Heart left ventricle (tissue), 16 donors: ENCODE data around the gene RBMS1. TPM values are rescaled to one million over a fixed set of nuclear protein-coding genes. Genes with fewer than 3 reads are reported as not detected.
A peak's percentile ranks its signal among the peaks of the same experiment; 100 is the strongest.

Source experiments
- ATAC-seq, 4 donors: fragments of 200-7000 bp; cut with Tn5 transposase; one replicate each; pipeline ENCODE4 v1.9.1; 2020 to 2022; ENCODE audit warnings: moderate library complexity in 4 of 4, mild to moderate bottlenecking in 3 of 4, moderate number of reproducible peaks in 1 of 4
- DNase-seq, 5 donors: peaks; one replicate each; pipeline ENCODE4 v3.0.0-alpha.2; 2020
- H3K27ac ChIP-seq, 12 donors: fragments of 200-600 bp; sonication (generic) in 4 of 12; one replicate each; pipeline versions ENCODE4 v1.5.0 to v1.8.0; 2016 to 2022; ENCODE audit warnings: mild to moderate bottlenecking in 2 of 12
- H3K27me3 ChIP-seq, 9 donors: fragments of 200-600 bp; sonication (generic) in 2 of 9; one replicate each; pipeline versions ENCODE4 v1.5.1 to v1.8.0; 2016 to 2022; ENCODE audit warnings: mild to moderate bottlenecking in 3 of 9
- H3K36me3 ChIP-seq, 9 donors: fragments of 200-600 bp; sonication (generic) in 2 of 9; one replicate each; pipeline versions ENCODE4 v1.5.0 to v1.8.0; 2018 to 2022; ENCODE audit warnings: mild to moderate bottlenecking in 2 of 9
- H3K4me1 ChIP-seq, 12 donors: fragments of 200-600 bp; sonication (generic) in 4 of 12; one replicate each; pipeline versions ENCODE4 v1.5.0 to v1.8.0; 2016 to 2022; ENCODE audit warnings: mild to moderate bottlenecking in 3 of 12
- H3K4me3 ChIP-seq, 12 donors: fragments of 200-600 bp; sonication (generic) in 4 of 12; one replicate each; pipeline versions ENCODE4 v1.5.0 to v1.8.0; 2017 to 2022; ENCODE audit warnings: mild to moderate bottlenecking in 9 of 12, moderate library complexity in 4 of 12
- H3K9me3 ChIP-seq, 12 donors: fragments of 200-600 bp; sonication (generic) in 4 of 12; one replicate each; pipeline versions ENCODE4 v1.5.0 to v1.8.0; 2016 to 2022; ENCODE audit warnings: mild to moderate bottlenecking in 1 of 12
- POLR2A ChIP-seq, 2 donors: fragments of 450-650 bp; IDR thresholded peaks; one replicate each; pipeline ENCODE4 v1.6.1; 2017; ENCODE audit warnings: antibody characterized with exemption in 2 of 2, mild to moderate bottlenecking in 2 of 2, moderate library complexity in 2 of 2
- WGBS, 4 donors: extraction: QIAGEN DNeasy Blood & Tissue Kit in 2 of 4; methylation state at CpG; one replicate each; pipeline versions ENCODE4 v1.1.5 to v1.1.7; 2013 to 2018; 5-methylcytosine and 5-hydroxymethylcytosine counted together
- intact Hi-C, 10 donors: fragments of 100-400 bp; cut with DNase I; formaldehyde crosslinking; loops; one replicate each; pipeline versions ENCODE4 v1.11.1 to v1.14.2; 2022
- polyA plus RNA-seq, 2 donors: library from polyadenylated mRNA; stranded (reverse); fragments of 200-250 nt; gene quantifications; one replicate each; pipeline ENCODE4 v1.2.3, GENCODE V29; 2013
- total RNA-seq, 9 donors: library from RNA; depleted of rRNA in 2 of 9; stranded (reverse); fragments of >200 nt in 2 of 9; fragmentation: NEBNext Ultra II Directional in 3 of 9; extraction: Animal tissue kit (Norgen Biotek cat#: 25700) in 3 of 9; gene quantifications; one replicate each; pipeline versions ENCODE4 v1.1.0 to v1.2.4, GENCODE V29; 2016 to 2023
- TF ChIP-seq, protein P1 (sequence below), 12 donors: fragments of 200-600 bp; sonication (generic) in 4 of 12; IDR thresholded peaks; one replicate each; pipeline versions ENCODE4 v1.5.0 to v1.8.0; 2018 to 2022; ENCODE audit warnings: antibody characterized with exemption in 12 of 12, mild to moderate bottlenecking in 5 of 12
- donor health status: ischemic (EF 13 %, LVEDD 7.1; RV severe dilation, severe dysfunction).
- donor health status: healthy with polysubstance abuse.
- donor health status: DM: no; HTN: yes; CAD: no.
- donor health status: DM: no; HTN: no; CAD: no.
- donor health status: ischemic (EF 25% LVEDD 6.9; RV normal size, moderate dysfunction).
- donor health status: ischemic (EF 25% LVEDD 5.7; RV mildly dilated, moderate dysfunction).
- donor health status: healthy.
- donor health status: DM: yes; HTN: yes; CAD: no.
- donor health status: ischemic (EF 35%, LVEDD 5.7; RV mildly dilated, moderate dysfunction).
- donor health status: nonischemic (EF 11% LVEDD 7.7; RV severe dilation, severe dysfunction).
- donor health status: DM: yes; HTN: yes; CAD: no.
- donor health status: PGD.
- donor health status: ischemic (EF 29% LVEDD 5.4; RV normal size, mild dysfunction).
- donor health status: nonischemic (EF 23%, LVEDD 6.1; RV moderate dilation, normal function).

RBMS1 gene
- total and polyA plus RNA-seq, 11 donors = 32.4 to 102 (median 52.6) TPM

DNA sequence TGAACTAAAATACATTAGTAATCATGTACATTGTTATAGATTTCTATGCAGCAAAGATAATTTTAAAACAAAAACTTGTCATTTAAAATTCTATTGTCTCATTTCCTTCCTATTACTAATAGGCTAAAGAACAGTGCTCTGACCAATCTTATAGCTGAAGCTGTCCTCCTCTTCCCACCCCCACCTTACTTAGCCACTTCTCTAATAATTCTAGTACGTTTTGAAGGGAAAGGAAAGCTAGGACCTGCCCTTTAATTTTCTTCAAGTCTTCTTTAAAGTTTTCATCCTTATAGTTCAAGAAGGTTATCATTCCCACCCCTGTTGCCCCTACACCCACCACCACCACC, 121.6 kb downstream of the RBMS1 start:
- Histone ChIP-seq H3K4me3 (no peak overlapping the region), H3K27me3 (no peaks in the 10 kb centered on the region), H3K36me3 (peaks cover 0 to under 1% (median 0%) of the 10 kb centered on the region in 9 donors), H3K4me1 (peaks cover 33 to 100% (median 98%) of the 10 kb centered on the region in 12 donors), H3K27ac (peak overlapping the region; percentile 43 to 92 (median 68)), H3K9me3 (no peaks in the 10 kb centered on the region)
- WGBS, 4 donors = 18 to 52% (median 21%) methylated on average over 1 of the region's 1 CpG
- no peak for TF ChIP-seq POLR2A (IDR thresholded peaks at IDR 0.05)
- TF ChIP-seq, protein P1, sequence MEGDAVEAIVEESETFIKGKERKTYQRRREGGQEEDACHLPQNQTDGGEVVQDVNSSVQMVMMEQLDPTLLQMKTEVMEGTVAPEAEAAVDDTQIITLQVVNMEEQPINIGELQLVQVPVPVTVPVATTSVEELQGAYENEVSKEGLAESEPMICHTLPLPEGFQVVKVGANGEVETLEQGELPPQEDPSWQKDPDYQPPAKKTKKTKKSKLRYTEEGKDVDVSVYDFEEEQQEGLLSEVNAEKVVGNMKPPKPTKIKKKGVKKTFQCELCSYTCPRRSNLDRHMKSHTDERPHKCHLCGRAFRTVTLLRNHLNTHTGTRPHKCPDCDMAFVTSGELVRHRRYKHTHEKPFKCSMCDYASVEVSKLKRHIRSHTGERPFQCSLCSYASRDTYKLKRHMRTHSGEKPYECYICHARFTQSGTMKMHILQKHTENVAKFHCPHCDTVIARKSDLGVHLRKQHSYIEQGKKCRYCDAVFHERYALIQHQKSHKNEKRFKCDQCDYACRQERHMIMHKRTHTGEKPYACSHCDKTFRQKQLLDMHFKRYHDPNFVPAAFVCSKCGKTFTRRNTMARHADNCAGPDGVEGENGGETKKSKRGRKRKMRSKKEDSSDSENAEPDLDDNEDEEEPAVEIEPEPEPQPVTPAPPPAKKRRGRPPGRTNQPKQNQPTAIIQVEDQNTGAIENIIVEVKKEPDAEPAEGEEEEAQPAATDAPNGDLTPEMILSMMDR (IDR thresholded peaks at IDR 0.05) = no peak
- no peak for DNase-seq
- no peak for ATAC-seq
- intact Hi-C loops = loop anchor here in 2 of 10 donors (5.0 to 10.0 kb wide), 2 partner anchors 40 to 53 kb away; no protein-coding TSS in a partner anchor

DNA sequence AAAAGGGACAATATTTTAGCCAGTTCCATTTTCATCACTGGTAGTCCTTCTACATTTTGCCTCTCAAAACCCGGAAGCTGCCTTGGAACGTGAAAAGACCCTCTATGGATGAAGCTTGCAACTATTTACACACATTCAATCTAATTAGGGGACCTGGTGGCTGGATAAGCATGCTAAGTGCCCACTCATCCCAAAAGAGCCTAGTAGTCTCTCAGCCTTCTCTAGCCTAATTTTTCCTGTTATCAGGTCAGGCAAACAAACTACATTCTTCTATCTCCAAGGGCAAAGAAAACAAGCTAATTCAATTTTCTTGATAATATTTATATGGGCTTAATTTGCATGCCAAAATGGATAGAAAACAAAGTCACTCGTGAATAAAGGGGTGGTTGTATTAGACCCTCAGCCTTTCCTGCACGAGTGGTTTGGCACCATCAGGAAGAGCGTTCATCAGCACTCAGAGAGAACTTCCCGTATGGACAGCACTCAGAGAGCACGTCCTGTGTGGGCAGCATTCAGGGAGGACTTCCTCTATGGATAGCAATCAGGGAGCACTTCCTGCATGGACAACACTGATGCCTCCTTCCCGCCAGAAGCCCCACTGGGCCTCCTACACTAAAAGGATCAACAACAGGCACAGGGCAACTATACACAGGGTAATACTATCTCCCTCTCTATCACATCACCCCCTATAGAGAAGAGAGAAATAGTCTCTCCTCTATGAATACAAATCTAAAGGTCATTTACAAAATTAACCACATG, 122.2 kb downstream of the RBMS1 start:
- peaks cover 33 to 100% (median 94%) of the 10 kb centered on the region in 12 donors for H3K4me1 ChIP-seq
- intact Hi-C loops = loop anchor here in 2 of 10 donors (5.0 to 10.0 kb wide), 2 partner anchors 41 to 53 kb away; no protein-coding TSS in a partner anchor
- DNase-seq (peak in 3 of 5 donors; percentile 39 to 57 (median 46)), ATAC-seq (peak; percentile 16 to 59 (median 38))
- peaks cover 0 to 6% (median 3%) of the 10 kb centered on the region in 9 donors for H3K36me3 ChIP-seq
- no peaks in the 10 kb centered on the region for H3K27me3 ChIP-seq
- H3K4me3 ChIP-seq = no peak overlapping the region
- H3K9me3 ChIP-seq = no peaks in the 10 kb centered on the region
- peak overlapping the region; percentile 43 to 92 (median 68) for H3K27ac ChIP-seq
- TF ChIP-seq, protein P1 (IDR thresholded peaks at IDR 0.05) = no peak
- TF ChIP-seq POLR2A (IDR thresholded peaks at IDR 0.05) = no peak
- 15 to 23% (median 21%) methylated on average over 8 of the region's 8 CpGs for WGBS, 4 donors

DNA sequence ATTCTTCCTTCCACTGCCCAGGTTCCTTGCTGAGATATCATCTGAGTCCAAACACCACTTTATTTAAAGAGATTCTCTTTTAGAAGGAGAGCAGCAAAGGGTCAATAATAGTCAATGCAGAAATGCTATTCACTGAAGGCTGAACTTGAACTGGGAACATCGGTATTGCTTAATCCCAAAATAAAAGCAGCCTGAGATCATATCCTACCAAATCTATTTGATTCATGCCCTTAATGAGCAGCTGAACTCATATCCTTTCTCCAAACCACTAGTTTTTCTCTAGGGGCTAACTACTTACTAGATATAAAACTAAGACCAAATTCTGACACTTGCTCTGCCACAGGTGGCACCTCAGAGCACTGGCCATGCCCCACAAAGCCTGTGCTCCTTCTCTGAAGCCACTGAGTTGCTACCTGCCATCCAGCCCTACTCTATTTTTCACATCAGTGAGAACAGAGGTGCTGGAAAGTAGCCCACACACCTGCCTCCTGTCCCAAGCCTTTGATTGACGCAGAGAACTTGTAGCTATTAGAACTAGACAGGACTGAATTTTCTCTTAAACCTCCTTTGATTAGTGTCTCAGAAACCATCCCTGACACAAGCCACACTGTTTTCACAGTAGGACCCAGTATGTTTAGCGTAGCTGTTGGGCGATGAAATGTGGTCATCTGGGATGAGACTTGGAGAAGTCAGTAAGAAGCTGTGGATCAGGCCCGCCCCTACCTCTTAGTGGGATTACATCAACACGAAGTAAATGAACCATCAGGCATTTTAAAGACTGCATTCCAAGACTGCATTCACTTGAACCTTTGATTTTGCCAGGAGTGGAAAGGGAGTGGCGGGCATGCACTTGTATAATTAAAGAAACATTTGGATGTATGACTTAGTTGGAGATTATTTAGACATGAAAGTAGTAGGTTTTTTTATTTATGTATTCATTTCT, 124.3 kb downstream of the RBMS1 start:
- intact Hi-C loops = loop anchor here in 3 of 10 donors (5.0 kb wide), 3 partner anchors 37 to 42 kb away; no protein-coding TSS in a partner anchor
- H3K4me1 ChIP-seq = peaks cover 27 to 100% (median 92%) of the 10 kb centered on the region in 12 donors
- DNase-seq (no peak), ATAC-seq (peak in 3 of 4 donors; percentile 6 to 36 (median 8))
- H3K4me3 ChIP-seq = no peak overlapping the region
- no peaks in the 10 kb centered on the region for H3K27me3 ChIP-seq
- 62 to 68% (median 64%) methylated on average over 7 of the region's 7 CpGs for WGBS, 4 donors
- TF ChIP-seq, protein P1 (IDR thresholded peaks at IDR 0.05) = no peak
- TF ChIP-seq POLR2A (IDR thresholded peaks at IDR 0.05) = no peak
- peaks cover 0 to 25% (median 8%) of the 10 kb centered on the region in 9 donors for H3K36me3 ChIP-seq
- peak overlapping the region; percentile 2 to 92 (median 48) for H3K27ac ChIP-seq
- H3K9me3 ChIP-seq = no peaks in the 10 kb centered on the region
